GM21381 (cell line): ENCODE data around the gene ARHGEF3.

Experiments
- ATAC-seq: cut with Tn5 transposase; IDR thresholded peaks from one replicate; pipeline ENCODE4 v1.9.1; 2021; ENCODE audit warnings: mild to moderate bottlenecking, moderate library complexity; ENCODE audit not compliant: unreplicated experiment

ARHGEF3 gene

DNA sequence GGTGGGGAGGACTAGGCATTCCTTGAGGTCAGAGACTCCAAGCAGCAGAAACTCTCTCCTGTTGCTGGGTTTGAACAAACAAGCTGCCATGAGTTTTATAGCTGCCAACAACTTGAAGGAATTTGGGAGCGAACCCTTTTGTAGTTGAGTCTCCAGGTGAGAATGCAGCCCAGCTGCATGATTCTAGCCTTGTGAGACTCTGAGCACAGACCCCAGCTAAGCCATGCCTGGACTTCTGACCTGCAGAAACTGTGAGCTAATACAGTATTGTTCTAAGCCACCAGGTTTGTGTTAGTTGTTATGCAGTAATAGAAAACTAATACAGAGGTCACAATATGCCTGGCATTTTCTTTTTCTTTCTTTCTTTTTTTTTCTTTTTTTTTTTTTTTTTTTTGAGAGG lies 112.4 kb downstream of the ARHGEF3 start:
- ATAC-seq: no peak

DNA sequence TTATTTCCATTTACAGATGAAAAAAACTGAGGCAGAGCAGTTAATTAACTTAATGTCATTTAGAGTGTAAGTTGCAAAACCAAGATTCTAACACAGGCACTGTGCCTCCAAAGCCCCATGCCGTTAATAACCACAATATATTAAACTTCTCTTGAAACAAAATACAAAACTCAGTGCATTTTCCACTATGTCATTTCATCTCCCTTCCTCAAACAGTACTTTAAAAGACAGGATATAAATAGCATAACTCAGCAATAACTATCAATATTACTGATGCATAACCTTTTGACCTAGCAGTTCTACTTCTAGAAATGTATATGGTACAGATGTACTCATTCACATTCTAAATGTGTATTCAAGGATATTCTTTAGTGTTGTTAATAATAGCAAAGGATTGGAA lies 113.6 kb downstream of the ARHGEF3 start:
- ATAC-seq: peak; percentile 48

DNA sequence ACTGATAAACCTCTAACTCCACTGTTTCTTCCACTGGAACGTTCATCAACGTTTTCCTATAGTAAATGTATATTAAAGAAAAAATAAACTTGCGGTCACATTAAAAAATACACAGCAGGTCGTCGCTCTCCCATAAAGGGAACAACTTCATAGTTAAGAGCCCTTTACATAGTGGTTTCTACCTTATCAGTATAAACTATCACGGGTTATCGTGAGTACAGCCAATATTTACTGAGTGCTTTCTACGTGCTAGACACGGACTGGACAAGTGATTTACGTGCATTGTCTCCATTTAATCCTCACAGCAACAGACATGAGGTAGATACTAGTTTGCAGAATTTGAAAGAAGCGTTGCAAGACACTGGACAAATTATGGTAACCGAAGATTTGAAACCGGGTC lies 117.7 kb downstream of the ARHGEF3 start:
- no peak for ATAC-seq

DNA sequence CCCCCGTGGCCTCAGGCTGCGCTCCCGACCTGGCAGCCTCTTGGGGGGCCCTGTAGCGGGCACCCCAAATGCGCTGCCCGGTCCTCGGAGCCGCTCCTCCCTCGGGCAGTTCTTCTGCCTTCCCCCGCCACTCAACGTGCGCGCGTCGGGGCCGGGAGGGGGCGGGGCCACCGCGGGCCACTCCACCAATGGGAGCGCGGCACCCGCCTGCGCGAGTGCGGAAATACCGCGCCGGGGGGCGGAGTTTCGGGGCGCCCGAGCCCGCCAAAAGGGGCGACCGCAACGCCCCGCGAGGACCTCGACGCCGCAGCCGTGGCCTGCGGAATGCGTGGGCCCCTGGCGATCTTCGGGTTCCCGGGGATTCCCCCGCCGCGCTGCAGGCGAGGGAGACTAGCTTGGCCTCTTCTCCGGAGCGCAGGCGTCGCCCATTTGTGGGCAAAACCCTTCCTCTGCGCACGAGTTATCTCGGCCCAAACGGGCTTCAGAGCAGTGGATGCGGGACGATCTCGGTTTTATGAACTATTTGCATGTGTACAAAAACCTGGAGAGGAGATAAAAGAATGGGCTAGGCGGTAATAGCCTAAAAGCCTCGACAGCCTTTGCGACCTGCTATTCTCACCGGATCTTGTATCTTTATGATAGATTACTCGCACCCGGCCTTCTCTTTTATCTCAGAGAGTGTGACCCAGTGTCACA lies 118.5 kb downstream of the ARHGEF3 start, which contains the start of gene TASOR:
Gene TASOR (minus strand): TSS at position 144 of the 696 bp plus-strand sequence. CDS start 259 bp downstream, outside the sequence.
- peak; percentile 83 for ATAC-seq

DNA sequence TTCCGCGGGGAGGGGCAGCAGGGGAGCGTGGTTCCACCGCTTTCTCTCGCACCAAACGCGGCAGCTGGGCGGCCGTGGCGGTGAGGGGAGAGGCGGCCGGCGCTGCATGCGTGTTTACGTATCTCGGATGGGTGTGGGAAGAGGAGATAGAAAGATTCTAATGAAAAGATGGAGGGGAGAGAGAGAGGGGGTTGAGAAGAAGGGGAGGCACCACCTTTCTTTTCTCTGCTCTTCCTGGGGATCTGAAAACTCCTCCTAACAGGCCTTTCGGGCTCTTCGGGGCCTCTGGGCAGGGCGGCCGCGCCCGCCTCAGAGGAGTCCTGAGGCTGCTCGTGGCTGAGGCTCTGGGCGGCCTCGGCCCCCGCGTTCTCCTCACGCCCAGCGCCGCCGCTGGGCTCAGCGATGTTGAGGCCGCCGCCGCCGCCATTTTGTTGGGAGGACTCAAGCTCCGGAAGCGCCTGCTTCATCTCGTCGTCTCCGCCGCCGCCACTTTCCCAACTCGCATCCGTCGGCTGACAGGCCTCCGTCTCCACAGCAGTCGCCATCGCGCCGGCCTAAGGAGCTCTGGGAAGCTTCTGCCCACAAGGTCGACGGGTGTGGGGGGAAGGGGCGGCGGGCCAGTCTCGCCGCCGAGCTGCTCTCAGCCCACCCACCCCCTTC lies 119.2 kb downstream of the ARHGEF3 start:
- peak; percentile 63 for ATAC-seq

DNA sequence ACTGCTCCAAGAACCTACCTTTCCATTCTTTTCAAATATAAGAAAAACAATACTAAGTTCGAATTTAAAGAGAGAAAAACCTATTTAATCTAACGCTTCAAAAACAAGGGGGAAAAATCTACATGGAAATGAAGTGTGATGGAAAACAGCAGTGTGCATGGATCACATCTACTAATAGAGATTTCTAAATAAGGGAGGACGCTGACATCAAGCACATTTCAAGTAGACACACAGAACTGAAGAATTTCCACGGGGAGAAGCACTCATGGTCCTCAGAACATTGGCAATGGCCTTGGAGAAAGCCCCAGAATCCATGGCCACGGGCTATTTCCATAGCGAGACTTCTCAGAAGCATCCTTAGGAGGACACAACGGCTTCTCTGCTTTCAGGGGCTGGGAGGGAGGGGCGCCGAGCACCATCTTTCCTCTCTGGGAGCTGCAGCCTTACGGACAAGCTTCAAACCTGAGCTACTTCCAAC lies 119.7 kb downstream of the ARHGEF3 start:
- ATAC-seq: no peak

DNA sequence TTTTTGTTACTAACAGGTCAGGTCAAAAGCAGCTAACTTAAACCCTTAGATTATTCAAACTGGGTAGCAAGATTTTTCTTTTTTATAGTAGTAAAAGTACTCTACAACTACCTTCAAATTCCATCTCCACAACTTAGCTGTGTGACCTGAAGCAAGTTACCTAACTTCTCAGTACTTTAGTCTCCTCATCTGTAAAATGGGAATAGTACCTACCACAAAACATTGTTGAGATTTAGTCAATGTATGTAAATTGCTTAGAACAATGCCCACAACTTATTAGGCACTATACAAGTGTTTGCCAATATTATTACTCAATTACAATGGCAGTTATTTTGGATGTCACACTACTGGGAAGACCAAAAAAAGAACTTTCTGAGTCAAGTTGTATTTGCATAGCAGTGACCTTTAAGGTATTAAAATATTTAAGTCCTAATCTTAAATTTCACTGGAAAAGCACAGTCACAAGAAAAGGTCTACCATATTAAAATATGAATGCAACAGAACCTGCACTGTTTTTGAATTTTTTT lies 121.6 kb downstream of the ARHGEF3 start:
- no peak for ATAC-seq
